GM19395 (cell line): ENCODE data around the gene N4BP3.
"Not testable (repeated sequence)": the region's sequence is repeated elsewhere in the genome, so short reads cannot be mapped to it uniquely, and the experiment has no call there.

Experiments used
- ATAC-seq: cut with Tn5 transposase; IDR thresholded peaks from one replicate; pipeline ENCODE4 v1.9.1; 2021; ENCODE audit warnings: mild to moderate bottlenecking, moderate library complexity; ENCODE audit not compliant: unreplicated experiment

The N4BP3 gene

GRCh38 chr5:178121391-178122276, 8.3 kb downstream of the N4BP3 start:
- no peak for ATAC-seq

GRCh38 chr5:178122346-178122745, 9.0 kb downstream of the N4BP3 start:
- no peak for ATAC-seq

GRCh38 chr5:178123094-178123965, 10.0 kb downstream of the N4BP3 start:
- no peak for ATAC-seq

- no peak for ATAC-seq
Observed at GRCh38 chr5:178123966-178124925, 10.9 kb downstream of the N4BP3 start.

- no peak for ATAC-seq
Observed at GRCh38 chr5:178125253-178125906, 12.0 kb downstream of the N4BP3 start.

GRCh38 chr5:178126556-178126955, 13.2 kb downstream of the N4BP3 start:
- no peak for ATAC-seq

- ATAC-seq, result not testable (repeated sequence)
Observed at GRCh38 chr5:178127300-178128009, 14.1 kb downstream of the N4BP3 start.

GRCh38 chr5:178129296-178129695, 16.0 kb downstream of the N4BP3 start:
- no peak for ATAC-seq

GRCh38 chr5:178130234-178130575, 16.9 kb downstream of the N4BP3 start:
- ATAC-seq, result not testable (repeated sequence)

- peak; percentile 86 for ATAC-seq
Observed at GRCh38 chr5:178130576-178131445, 17.5 kb downstream of the N4BP3 start, which contains the start of gene RMND5B. Gene RMND5B (plus strand): TSS chr5:178131014. CDS start chr5:178138120, 7,106 bp downstream.

- ATAC-seq, result no peak
Observed at GRCh38 chr5:178131446-178131996, 18.2 kb downstream of the N4BP3 start.

- no peak for ATAC-seq
Observed at GRCh38 chr5:178136990-178137389, 23.7 kb downstream of the N4BP3 start.

- ATAC-seq, result no peak
Observed at GRCh38 chr5:178137991-178138390, 24.7 kb downstream of the N4BP3 start.

- no peak for ATAC-seq
Observed at GRCh38 chr5:178141550-178141949, 28.2 kb downstream of the N4BP3 start.

GRCh38 chr5:178142642-178143041, 29.3 kb downstream of the N4BP3 start:
- ATAC-seq, result no peak

GRCh38 chr5:178143246-178143645, 29.9 kb downstream of the N4BP3 start:
- no peak for ATAC-seq

GRCh38 chr5:178143901-178144300, 30.6 kb downstream of the N4BP3 start:
- ATAC-seq, result no peak
